HepG2 (cell line): ENCODE data around the gene NAA16. TPM values are rescaled to one million over a fixed set of nuclear protein-coding genes. Genes with fewer than 3 reads are reported as not detected.

ENCODE experiments used
- ATAC-seq: fragments of 200-7000 bp; cut with Tn5 transposase; 3 replicates; pipeline ENCODE4 v1.9.1; 2020; ENCODE audit warnings: mild to moderate bottlenecking, moderate library complexity
- BruUV-seq: library from RNA; stranded (reverse); fragments of 400-500 nt; replicated peaks from 2 replicates; lab custom pipeline; 2021; lab: Mats Ljungman, UMichigan
- CTCF ChIA-PET: fragments of 300-600 bp; formaldehyde crosslinking; extraction: SDS; loops from one replicate; lab custom pipeline; 2021; ENCODE audit warnings: low total read pairs, inconsistent platforms, low intra/inter-chr PET ratio; lab: Yijun Ruan, JAX
- POLR2A ChIA-PET: fragments of 350-600 bp; sonication (Branson Sonifier 250); formaldehyde crosslinking; loops from one replicate; lab custom pipeline; 2020; ENCODE audit warnings: antibody characterized with exemption, inconsistent platforms; lab: Yijun Ruan, JAX
- DNase-seq: peaks from one replicate; pipeline ENCODE4 v3.0.0-alpha.2; 2015; ENCODE audit warnings: low spot score
- FAIRE-seq: peaks from 3 replicates; lab custom pipeline; 2011; peaks lifted over from hg19 to GRCh38; lab: Jason Lieb, UNC
- H2AFZ ChIP-seq: one replicate; pipeline ENCODE4 v1.6.1; 2011; ENCODE audit warnings: low read length, inconsistent platforms
- H3K27ac ChIP-seq: fragments of 300-600 bp; 3 replicates; pipeline ENCODE4 v1.8.0; 2011; ENCODE audit warnings: mixed run types, mild to moderate bottlenecking, mixed read lengths, low read length, inconsistent platforms; ENCODE audit not compliant: insufficient read depth; ENCODE audit errors: extremely low read length
- H3K27me3 ChIP-seq, 2 experiments: fragments of 200-600 bp in 1 of 2; 2 replicates in 1 of 2; 3 replicates in 1 of 2; pipeline versions ENCODE4 v1.6.0 to v1.8.0; 2011; ENCODE audit warnings: low read length in 2 of 2, mild to moderate bottlenecking in 2 of 2, moderate library complexity in 2 of 2, inconsistent platforms in 1 of 2; ENCODE audit not compliant: insufficient read depth in 2 of 2, control insufficient read depth in 1 of 2
- H3K36me3 ChIP-seq, 2 experiments: fragments of 200-600 bp in 1 of 2; replicated peaks in 1 of 2; 2 replicates in 1 of 2; 3 replicates in 1 of 2; pipeline versions ENCODE4 v1.5.1 to v1.8.0; 2011; ENCODE audit warnings: low read length in 2 of 2, inconsistent platforms in 1 of 2; ENCODE audit not compliant: insufficient read depth in 2 of 2, control insufficient read depth in 1 of 2
- H3K4me1 ChIP-seq: 2 replicates; pipeline ENCODE4 v1.5.1; 2012; ENCODE audit warnings: low read length, inconsistent platforms; ENCODE audit not compliant: insufficient read depth
- H3K4me2 ChIP-seq: 2 replicates; pipeline ENCODE4 v1.6.0; 2011; ENCODE audit warnings: low read depth, low read length, inconsistent platforms
- H3K4me3 ChIP-seq, 3 experiments: fragments of 200-600 bp in 1 of 3; sonication (generic), shearing (Covaris generic) in 1 of 3; replicated peaks in 1 of 3; 2 replicates each; pipeline ENCODE4 v1.5.1; 2011 to 2016; ENCODE audit warnings: low read length in 3 of 3, inconsistent platforms in 2 of 3, low read depth in 2 of 3, mild to moderate bottlenecking in 2 of 3, control low read depth in 1 of 3, mixed read lengths in 1 of 3; ENCODE audit not compliant: insufficient read depth in 1 of 3
- H3K79me2 ChIP-seq: one replicate; pipeline ENCODE4 v1.6.1; 2011; ENCODE audit warnings: low read length, inconsistent platforms; ENCODE audit not compliant: insufficient read depth
- H3K9ac ChIP-seq: 2 replicates; pipeline ENCODE4 v1.6.0; 2011; ENCODE audit warnings: mild to moderate bottlenecking, low read depth, low read length, inconsistent platforms; ENCODE audit not compliant: insufficient read depth
- H3K9me3 ChIP-seq: 2 replicates; pipeline ENCODE4 v1.5.1; 2012; ENCODE audit warnings: mild to moderate bottlenecking, low read length
- H4K20me1 ChIP-seq: 2 replicates; pipeline ENCODE4 v1.6.0; 2011; ENCODE audit warnings: inconsistent platforms, mild to moderate bottlenecking, low read length, moderate library complexity; ENCODE audit not compliant: insufficient read depth
- BRCA1 ChIP-seq: sonication (generic); formaldehyde crosslinking; IDR thresholded peaks from 2 replicates; pipeline ENCODE4 v1.4.0; 2020; ENCODE audit warnings: missing genetic modification reagents
- CREM ChIP-seq, 2 experiments: sonication (generic) in 1 of 2; formaldehyde crosslinking in 1 of 2; IDR thresholded peaks; 2 replicates each; pipeline versions ENCODE4 v1.4.0 to v1.6.1; 2016 to 2020; ENCODE audit warnings: antibody characterized with exemption in 1 of 2, mild to moderate bottlenecking in 1 of 2, missing genetic modification reagents in 1 of 2
- CSRNP2 ChIP-seq: sonication (generic); formaldehyde crosslinking; conservative IDR thresholded peaks from 2 replicates; pipeline ENCODE4 v1.8.0; 2022; ENCODE audit warnings: low read depth, missing genetic modification reagents
- FOXP1 ChIP-seq, 2 experiments: fragments of 450-650 bp in 1 of 2; IDR thresholded peaks; 2 replicates each; pipeline ENCODE4 v1.6.1; 2017 to 2018; ENCODE audit warnings: antibody characterized with exemption in 1 of 2
- GABPA ChIP-seq, 2 experiments: IDR thresholded peaks; 2 replicates each; pipeline ENCODE4 v1.6.1; 2011 to 2016; ENCODE audit warnings: low read depth in 2 of 2, low read length in 1 of 2, missing biosample characterization in 1 of 2, missing genetic modification characterization in 1 of 2
- SIX1 ChIP-seq: sonication (generic); formaldehyde crosslinking; IDR thresholded peaks from 2 replicates; pipeline ENCODE4 v1.4.0; 2020; ENCODE audit warnings: missing genetic modification reagents, borderline replicate concordance
- XRCC5 ChIP-seq: fragments of 200-400 bp; formaldehyde crosslinking; optimal IDR thresholded peaks from 2 replicates; pipeline ENCODE3; 2017; ENCODE audit warnings: mild to moderate bottlenecking, low read length
- ZNF329 ChIP-seq: sonication (generic); formaldehyde crosslinking; IDR thresholded peaks from 2 replicates; pipeline ENCODE4 v1.9.0; 2021; ENCODE audit warnings: low read depth, mild to moderate bottlenecking, missing genetic modification reagents
- ZSCAN31 ChIP-seq: sonication (generic); formaldehyde crosslinking; IDR thresholded peaks from 2 replicates; pipeline ENCODE4 v1.5.0; 2020; ENCODE audit warnings: low read depth, mild to moderate bottlenecking, missing genetic modification reagents
- WGBS: methylation state at CpG from one replicate; pipeline ENCODE4 v1.1.6; 2017; ENCODE audit warnings: low lambda C conversion rate; 5-methylcytosine and 5-hydroxymethylcytosine counted together
- in situ Hi-C: cut with HindIII; loops from 2 replicates; pipeline ENCODE4 v1.10.0; 2017; ENCODE audit warnings: low pct_unique_long_range_greater_than_20kb; ENCODE audit not compliant: extremely low pct_ligation_motif_present
- intact Hi-C: fragments of 100-400 bp; cut with micrococcal nuclease; formaldehyde crosslinking; loops from one replicate; pipeline ENCODE4 v1.10.0; 2022; ENCODE audit not compliant: unreplicated experiment
- polyA plus RNA-seq, 8 experiments: library from polyadenylated mRNA; depleted of rRNA in 3 of 8; stranded (reverse) in 7 of 8; unstranded in 1 of 8; fragments of >200 nt; fragmentation: Illumina TruSeq in 4 of 8; extraction: Trizol in 4 of 8; gene quantifications; 2 replicates each; pipeline versions ENCODE4 v1.2.1 to v1.2.3, GENCODE V29; 2011 to 2016; ENCODE audit warnings: low read depth in 4 of 8, missing spikeins in 1 of 8, mixed read lengths in 1 of 8; ENCODE audit not compliant: insufficient read depth in 1 of 8
- total RNA-seq, 5 experiments: library from RNA; depleted of rRNA; stranded (reverse); fragments of >200 nt; fragmentation: Illumina TruSeq; extraction: Trizol; gene quantifications; 2 replicates each; pipeline ENCODE4 v1.2.3, GENCODE V29; 2016; ENCODE audit warnings: low read depth in 1 of 5
- TF ChIP-seq, protein P1 (sequence below): sonication (generic); formaldehyde crosslinking; IDR thresholded peaks from 2 replicates; pipeline ENCODE4 v1.8.0; 2022; ENCODE audit warnings: missing genetic modification reagents, mild to moderate bottlenecking, inconsistent platforms, borderline replicate concordance

NAA16 gene
- total and polyA plus RNA-seq, 2 of the 13 experiments (the other 11 are each of a cell fraction or from before 2014, with no cell fraction given): 9.2 to 15.1 TPM

GRCh38 chr13:41286370-41286769, 24.7 kb upstream of the NAA16 start:
- H3K4me1 ChIP-seq: peaks cover 39% of the 10 kb centered on the region
- WGBS: 40% methylated on average over 5 of the region's 5 CpGs
- H3K4me3 ChIP-seq: no peak overlapping the region
- H3K79me2 ChIP-seq: no peaks in the 10 kb centered on the region
- intact Hi-C loops: no loop called here
- BruUV-seq: no TSS peak
- ATAC-seq (no peak), DNase-seq (no peak), FAIRE-seq (no peak)
- H3K9ac ChIP-seq: no peak overlapping the region
- H3K4me2 ChIP-seq: no peak overlapping the region
- no peak overlapping the region for H3K27ac ChIP-seq
- no peaks in the 10 kb centered on the region for H3K9me3 ChIP-seq
- in situ Hi-C loops: no loop called here
- POLR2A ChIA-PET: no interaction called here
- TF ChIP-seq CSRNP2 (CRISPR knock-in tag) (no peak), FOXP1 (IDR thresholded peaks at IDR 0.05) (no peak), FOXP1 (CRISPR knock-in tag; IDR thresholded peaks at IDR 0.05) (no peak), ZNF329 (CRISPR knock-in tag) (no peak), SIX1 (CRISPR knock-in tag) (no peak), GABPA (IDR thresholded peaks at IDR 0.05; ENCODE audit: low read depth, low read length) (no peak), GABPA (CRISPR knock-in tag; IDR thresholded peaks at IDR 0.05; ENCODE audit: low read depth) (no peak), CREM (IDR thresholded peaks at IDR 0.05) (no peak), CREM (CRISPR knock-in tag; IDR thresholded peaks at IDR 0.05) (no peak), BRCA1 (CRISPR knock-in tag) (no peak), ZSCAN31 (CRISPR knock-in tag) (no peak), XRCC5 (no peak)
- TF ChIP-seq, protein P1, sequence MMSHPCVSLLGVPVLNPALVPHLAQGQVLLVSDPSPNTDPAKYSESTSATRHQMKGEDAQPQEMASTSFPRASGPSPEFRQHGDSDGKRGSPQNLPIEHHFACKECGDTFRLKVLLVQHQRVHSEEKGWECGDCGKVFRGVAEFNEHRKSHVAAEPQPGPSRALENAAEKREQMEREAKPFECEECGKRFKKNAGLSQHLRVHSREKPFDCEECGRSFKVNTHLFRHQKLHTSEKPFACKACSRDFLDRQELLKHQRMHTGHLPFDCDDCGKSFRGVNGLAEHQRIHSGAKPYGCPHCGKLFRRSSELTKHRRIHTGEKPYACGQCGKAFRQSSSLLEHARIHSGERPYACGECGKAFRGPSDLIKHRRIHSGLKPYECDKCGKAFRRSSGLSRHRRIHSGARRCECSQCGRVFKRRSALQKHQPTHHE (CRISPR knock-in tag): no peak
- H4K20me1 ChIP-seq: no peaks in the 10 kb centered on the region
- no peaks in the 10 kb centered on the region for H3K36me3 ChIP-seq
- no peak overlapping the region for H2AFZ ChIP-seq
- peaks cover 2 to 4% of the 10 kb centered on the region in 2 experiments; a peak in 1 of 5 replicates for H3K27me3 ChIP-seq
- CTCF ChIA-PET: no interaction called here
